Measurements from ENCODE around the gene CHAF1B. TPM values are rescaled to one million over a fixed set of nuclear protein-coding genes. Genes with fewer than 3 reads are reported as not detected.

Gene CHAF1B
- total and polyA plus RNA-seq, 2 of the 8 experiments (the other 6 are each of a cell fraction or from before 2014, with no cell fraction given), result 11.8 to 23.1 TPM

GRCh38 chr21:36436829-36437744 is 51.9 kb downstream of the CHAF1B start (continued):
- no peak for TF ChIP-seq CHD7 (IDR thresholded peaks at IDR 0.05; ENCODE audit: insufficient replicate concordance, low read length)
- TF ChIP-seq TAF7 (optimal IDR thresholded peaks at IDR 0.05; ENCODE audit: borderline replicate concordance, low read depth, low read length), result no peak
- no peak for TF ChIP-seq TBP (IDR thresholded peaks at IDR 0.05; ENCODE audit: low read depth, low read length)
- no peak for TF ChIP-seq SP2 (IDR thresholded peaks at IDR 0.05; ENCODE audit: low read length)
- no peak for TF ChIP-seq ATF3 (IDR thresholded peaks at IDR 0.05; ENCODE audit: insufficient read depth, low read depth, low read length)
- no peak for TF ChIP-seq GTF2F1 (IDR thresholded peaks at IDR 0.05; ENCODE audit: borderline replicate concordance, low read depth, low read length)
- TF ChIP-seq SIX5 (IDR thresholded peaks at IDR 0.05; ENCODE audit: low read depth, low read length), result no peak

Data from H1 (cell line).